ACC112 (cell line): Measurements from ENCODE around the gene KRT23.

Experiments used
- H2AFZ ChIP-seq: fragments of 200-600 bp; sonication (generic); one replicate; pipeline ENCODE4 v1.6.0; 2017; ENCODE audit warnings: antibody characterized with exemption, low read length; ENCODE audit not compliant: unreplicated experiment
- H3K27ac ChIP-seq: fragments of 200-600 bp; sonication (generic); 2 replicates; pipeline ENCODE4 v1.5.1; 2014; ENCODE audit warnings: low read depth, mild to moderate bottlenecking, antibody characterized with exemption, low read length, moderate library complexity
- H3K27me3 ChIP-seq: fragments of 200-600 bp; sonication (generic); 2 replicates; pipeline ENCODE4 v1.6.1; 2014; ENCODE audit warnings: mild to moderate bottlenecking, antibody characterized with exemption, low read length, moderate library complexity, mixed read lengths; ENCODE audit not compliant: insufficient read depth
- H3K36me3 ChIP-seq: fragments of 200-600 bp; sonication (generic); 2 replicates; pipeline ENCODE4 v1.6.1; 2016; ENCODE audit warnings: mild to moderate bottlenecking, antibody characterized with exemption, low read length, moderate library complexity, mixed read lengths; ENCODE audit not compliant: insufficient read depth
- H3K4me1 ChIP-seq: fragments of 200-600 bp; sonication (generic); one replicate; pipeline ENCODE4 v1.6.1; 2016; ENCODE audit warnings: low read length, mixed read lengths; ENCODE audit not compliant: insufficient read depth, unreplicated experiment, control insufficient read depth
- H3K4me3 ChIP-seq: fragments of 200-600 bp; sonication (generic); 2 replicates; pipeline ENCODE4 v1.5.1; 2014; ENCODE audit warnings: mild to moderate bottlenecking, low read depth, low read length
- H3K79me2 ChIP-seq: fragments of 200-600 bp; sonication (generic); one replicate; pipeline ENCODE4 v1.6.0; 2016; ENCODE audit warnings: low read length; ENCODE audit not compliant: control insufficient read depth, unreplicated experiment, insufficient read depth

The KRT23 gene

DNA sequence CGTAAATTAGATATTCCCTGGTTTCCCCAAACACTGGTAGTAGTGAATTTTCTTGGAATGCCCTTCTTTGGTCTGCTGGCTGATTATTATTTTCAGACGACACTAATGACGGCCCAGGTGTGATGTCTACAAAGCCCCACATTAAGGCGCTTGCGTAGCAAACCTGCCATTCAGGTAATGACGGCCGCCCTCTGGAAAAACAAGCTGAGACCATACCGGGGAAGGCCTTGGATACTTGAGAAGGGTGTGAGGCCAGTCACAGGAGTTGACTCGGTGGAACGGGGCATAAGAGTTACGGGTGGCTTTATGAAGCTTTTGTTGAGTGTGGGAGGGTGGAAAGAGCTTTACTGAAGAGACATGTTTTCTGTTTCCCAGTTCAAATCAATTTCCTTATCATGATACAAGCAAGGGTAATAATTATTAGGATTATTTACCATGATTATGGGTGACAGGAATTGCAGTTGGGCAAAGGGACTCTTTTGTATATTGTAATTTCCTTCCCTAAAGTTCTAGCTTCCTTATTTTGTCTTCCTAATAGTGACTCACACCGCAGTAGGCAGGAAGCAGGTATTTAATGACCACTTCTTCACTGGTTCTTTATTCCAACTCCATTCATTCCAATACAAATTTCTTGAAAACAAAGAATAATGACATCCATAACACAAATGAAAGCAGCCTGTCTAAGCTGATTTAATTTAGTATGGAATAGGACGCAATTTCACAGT lies 24.8 kb downstream of the KRT23 start:
- Histone ChIP-seq H3K36me3 (no peaks in the 10 kb centered on the region), H3K4me1 (peaks cover 38% of the 10 kb centered on the region), H3K27me3 (no peaks in the 10 kb centered on the region), H3K4me3 (no peak overlapping the region), H3K79me2 (no peaks in the 10 kb centered on the region), H3K27ac (no peak overlapping the region), H2AFZ (no peak overlapping the region)

DNA sequence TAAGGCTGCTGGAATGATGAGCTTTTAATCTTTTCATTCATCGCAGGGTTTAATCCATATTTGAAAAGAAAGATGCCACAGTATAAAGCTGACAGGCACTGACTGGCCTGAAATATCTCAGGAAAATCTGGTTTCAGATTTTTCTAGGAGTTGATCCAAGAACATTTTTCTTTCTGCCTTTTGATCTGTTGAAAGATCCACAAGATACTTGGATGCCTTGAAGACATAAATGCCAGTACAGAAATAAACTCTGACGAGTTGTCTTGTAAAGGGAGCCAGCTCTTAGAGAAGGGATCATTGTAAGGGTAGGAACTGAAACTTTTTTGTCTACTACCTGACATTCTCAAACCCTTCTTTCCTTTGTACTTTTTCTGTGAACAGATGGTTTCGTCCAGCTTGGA lies 27.0 kb downstream of the KRT23 start:
- Histone ChIP-seq H2AFZ (peak overlapping the region; percentile 66), H3K4me3 (peak overlapping the region; percentile 45), H3K36me3 (no peaks in the 10 kb centered on the region), H3K79me2 (no peaks in the 10 kb centered on the region), H3K27me3 (no peaks in the 10 kb centered on the region), H3K27ac (peak overlapping the region; percentile 94), H3K4me1 (peaks cover 27% of the 10 kb centered on the region)

DNA sequence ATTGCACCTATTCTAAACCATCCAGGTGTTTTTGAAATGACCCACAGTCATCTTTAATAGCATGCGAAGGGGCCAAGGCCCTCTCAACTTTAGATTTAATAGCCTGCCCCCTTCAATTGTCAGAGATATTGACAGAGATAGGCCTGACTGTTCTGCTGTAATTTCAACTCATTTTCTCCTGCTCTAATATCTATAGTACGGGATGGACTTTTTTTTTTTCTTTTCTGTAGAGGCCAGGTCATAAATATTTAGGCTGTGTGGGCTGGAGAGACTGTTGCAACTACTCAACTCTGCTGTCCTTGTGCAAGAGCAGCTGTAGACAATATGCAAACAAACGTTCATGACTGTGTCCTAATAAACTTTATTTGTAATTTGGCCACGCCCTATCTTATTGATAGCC lies 27.7 kb downstream of the KRT23 start:
- peak overlapping the region; percentile 66 for H2AFZ ChIP-seq
- peak overlapping the region; percentile 94 for H3K27ac ChIP-seq
- H3K4me1 ChIP-seq = peaks cover 22% of the 10 kb centered on the region
- H3K79me2 ChIP-seq = no peaks in the 10 kb centered on the region
- peak overlapping the region; percentile 45 for H3K4me3 ChIP-seq
- H3K36me3 ChIP-seq = no peaks in the 10 kb centered on the region
- H3K27me3 ChIP-seq = no peaks in the 10 kb centered on the region

DNA sequence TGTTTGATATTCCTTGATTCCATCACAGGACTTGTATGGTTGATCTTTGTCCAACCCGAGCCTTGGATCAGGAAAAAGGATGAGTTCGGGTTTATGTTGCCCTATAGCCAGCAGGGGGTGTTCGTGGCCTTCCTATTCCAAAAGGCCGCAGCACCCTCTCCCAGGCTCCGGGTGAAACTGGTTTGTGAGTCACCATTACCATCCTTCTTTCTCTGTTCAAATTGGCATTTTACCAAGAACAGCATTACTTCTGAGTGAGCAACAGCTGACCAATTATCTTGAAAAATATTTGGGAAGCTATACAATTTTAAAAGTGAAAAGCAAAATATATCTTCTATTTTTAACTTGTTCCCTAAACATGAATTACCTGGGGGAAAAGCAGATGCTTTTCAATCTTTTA lies 28.1 kb downstream of the KRT23 start:
- Histone ChIP-seq H3K36me3 (no peaks in the 10 kb centered on the region), H2AFZ (no peak overlapping the region), H3K27ac (peak overlapping the region; percentile 94), H3K27me3 (no peaks in the 10 kb centered on the region), H3K79me2 (no peaks in the 10 kb centered on the region), H3K4me1 (peaks cover 18% of the 10 kb centered on the region), H3K4me3 (peak overlapping the region; percentile 45; the same call in 1 of the 2 replicates)

DNA sequence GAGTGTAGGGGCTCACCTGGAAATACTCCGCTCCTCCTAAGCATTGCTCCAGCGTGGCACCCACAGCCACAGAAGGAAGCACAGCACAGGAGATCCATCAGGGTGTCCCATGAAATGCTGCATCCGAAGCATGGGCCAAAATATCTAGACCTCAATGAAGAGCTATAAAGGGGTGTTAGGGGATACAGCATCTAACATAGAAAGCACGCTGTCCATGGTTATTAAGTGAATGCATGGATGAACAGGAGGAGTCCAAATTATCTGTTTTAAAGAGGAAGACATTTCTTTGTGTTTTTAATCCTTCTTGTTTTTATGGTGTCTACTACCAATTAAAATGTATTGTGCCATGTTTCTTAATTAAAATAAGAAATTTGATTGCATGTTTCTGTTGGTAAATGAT lies 30.8 kb downstream of the KRT23 start:
- H3K36me3 ChIP-seq = no peaks in the 10 kb centered on the region
- H3K27ac ChIP-seq = no peak overlapping the region
- peaks cover 39% of the 10 kb centered on the region for H3K4me1 ChIP-seq
- H3K79me2 ChIP-seq = no peaks in the 10 kb centered on the region
- no peak overlapping the region for H2AFZ ChIP-seq
- no peak overlapping the region for H3K4me3 ChIP-seq
- no peaks in the 10 kb centered on the region for H3K27me3 ChIP-seq

DNA sequence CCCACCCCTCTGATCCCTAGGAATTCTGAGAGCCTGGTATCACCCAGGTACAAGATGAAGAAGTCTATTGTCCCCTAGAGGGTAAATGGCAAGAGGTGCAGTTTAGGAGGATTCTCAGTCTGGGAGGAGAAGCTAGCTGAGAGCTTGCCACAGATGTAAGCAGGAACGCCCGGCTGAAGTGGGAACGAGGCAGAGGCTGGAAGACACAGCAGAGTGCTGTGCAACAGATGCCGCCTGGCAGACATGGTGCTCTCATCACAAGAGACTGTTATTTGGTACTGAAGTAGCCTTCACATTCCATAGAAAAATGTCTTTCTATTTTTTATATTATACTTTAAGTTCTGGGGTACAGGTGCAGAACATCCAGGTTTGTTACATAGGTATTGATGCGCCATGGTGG lies 32.1 kb downstream of the KRT23 start:
- no peak overlapping the region for H3K27ac ChIP-seq
- no peak overlapping the region for H2AFZ ChIP-seq
- H3K4me3 ChIP-seq = no peak overlapping the region
- no peaks in the 10 kb centered on the region for H3K36me3 ChIP-seq
- no peaks in the 10 kb centered on the region for H3K79me2 ChIP-seq
- peaks cover 32% of the 10 kb centered on the region for H3K4me1 ChIP-seq
- no peaks in the 10 kb centered on the region for H3K27me3 ChIP-seq

DNA sequence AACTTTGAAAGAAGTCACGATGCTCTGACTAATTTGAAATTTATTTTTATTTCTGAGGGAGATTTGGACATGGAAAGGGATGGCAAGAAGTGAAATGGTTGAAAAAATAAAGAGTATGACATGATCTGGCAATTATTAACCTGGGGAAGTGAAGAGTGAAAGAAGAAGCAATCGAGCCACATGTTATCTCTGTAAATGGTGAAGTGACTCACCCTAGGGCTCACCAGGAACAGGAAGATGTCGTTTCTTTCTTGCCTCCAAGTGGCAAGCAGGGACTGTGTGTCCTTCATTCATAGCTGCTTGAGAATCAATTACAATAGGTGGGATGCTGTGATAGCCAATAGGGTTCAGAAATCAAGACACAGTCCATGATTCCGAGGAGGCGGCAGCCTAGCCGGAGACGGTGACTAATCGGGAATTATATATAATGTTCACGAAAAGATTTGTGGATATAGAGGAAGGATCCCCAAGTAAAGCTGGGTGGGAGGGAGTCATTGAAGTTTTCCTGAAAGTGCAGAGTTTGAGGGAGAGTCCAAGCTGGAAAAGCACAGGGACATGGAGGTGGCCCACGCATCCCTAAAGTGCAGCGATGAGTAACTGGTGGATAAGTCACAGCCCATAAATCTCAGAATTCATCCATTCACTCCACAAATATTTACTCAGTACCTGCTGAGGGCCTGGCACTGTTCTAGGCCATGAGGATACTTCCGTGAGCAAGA lies 34.2 kb downstream of the KRT23 start:
- Histone ChIP-seq H3K27me3 (no peaks in the 10 kb centered on the region), H2AFZ (peak overlapping the region; percentile 19), H3K27ac (peak overlapping the region; percentile 73), H3K4me3 (peak overlapping the region; percentile 31; the same call in 1 of the 2 replicates), H3K4me1 (peaks cover 22% of the 10 kb centered on the region), H3K79me2 (no peaks in the 10 kb centered on the region), H3K36me3 (no peaks in the 10 kb centered on the region)

DNA sequence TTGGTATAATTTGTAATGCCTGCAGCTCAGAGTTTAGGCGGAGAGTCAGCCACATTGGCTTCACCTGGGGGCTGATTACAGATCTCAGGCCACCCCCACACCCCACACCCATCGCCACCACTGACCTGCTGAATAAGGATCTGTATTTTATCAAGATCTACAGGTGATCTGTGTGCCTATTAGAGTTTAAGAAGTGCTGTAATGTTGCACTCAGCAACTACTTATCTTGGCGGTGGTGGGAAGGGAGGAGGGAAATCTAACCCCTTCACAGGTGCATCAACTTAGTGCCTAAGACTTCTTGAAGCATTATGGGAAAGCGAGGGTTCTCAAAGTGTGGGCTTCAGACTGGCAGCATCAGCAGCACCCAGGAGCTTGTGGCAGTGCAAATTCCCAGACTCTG lies 34.9 kb downstream of the KRT23 start:
- no peaks in the 10 kb centered on the region for H3K27me3 ChIP-seq
- H3K79me2 ChIP-seq = no peaks in the 10 kb centered on the region
- H3K27ac ChIP-seq = peak overlapping the region; percentile 73
- 0 out of 2 replicates have a peak overlapping the region, but pooled peaks have one; percentile 31 for H3K4me3 ChIP-seq
- no peaks in the 10 kb centered on the region for H3K36me3 ChIP-seq
- peaks cover 22% of the 10 kb centered on the region for H3K4me1 ChIP-seq
- peak overlapping the region; percentile 19 for H2AFZ ChIP-seq

DNA sequence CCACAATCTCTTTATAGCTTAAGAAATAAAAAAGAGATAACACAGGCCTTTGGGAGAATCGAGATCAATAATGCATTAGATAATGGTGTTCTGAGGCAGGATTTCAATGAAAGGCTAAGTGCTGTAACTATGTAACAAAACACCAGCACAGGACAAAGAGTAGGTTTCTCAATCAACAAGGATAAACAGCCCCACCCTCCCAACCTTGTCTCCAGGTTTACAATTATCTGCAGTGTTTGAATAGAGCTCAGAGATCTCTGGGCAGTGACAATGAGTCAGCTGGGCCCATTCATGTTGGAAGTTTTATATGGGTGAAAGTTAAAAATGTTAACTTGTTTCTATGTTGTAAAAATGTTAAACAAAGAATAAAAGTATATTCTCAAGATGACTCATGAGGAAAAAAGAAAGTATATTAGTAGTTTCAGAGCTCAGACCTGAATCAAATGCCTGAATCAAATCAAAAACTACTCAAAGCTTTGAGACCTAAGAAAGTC lies 35.4 kb downstream of the KRT23 start:
- peaks cover 22% of the 10 kb centered on the region for H3K4me1 ChIP-seq
- H3K27me3 ChIP-seq = no peaks in the 10 kb centered on the region
- H3K4me3 ChIP-seq = no peak overlapping the region

DNA sequence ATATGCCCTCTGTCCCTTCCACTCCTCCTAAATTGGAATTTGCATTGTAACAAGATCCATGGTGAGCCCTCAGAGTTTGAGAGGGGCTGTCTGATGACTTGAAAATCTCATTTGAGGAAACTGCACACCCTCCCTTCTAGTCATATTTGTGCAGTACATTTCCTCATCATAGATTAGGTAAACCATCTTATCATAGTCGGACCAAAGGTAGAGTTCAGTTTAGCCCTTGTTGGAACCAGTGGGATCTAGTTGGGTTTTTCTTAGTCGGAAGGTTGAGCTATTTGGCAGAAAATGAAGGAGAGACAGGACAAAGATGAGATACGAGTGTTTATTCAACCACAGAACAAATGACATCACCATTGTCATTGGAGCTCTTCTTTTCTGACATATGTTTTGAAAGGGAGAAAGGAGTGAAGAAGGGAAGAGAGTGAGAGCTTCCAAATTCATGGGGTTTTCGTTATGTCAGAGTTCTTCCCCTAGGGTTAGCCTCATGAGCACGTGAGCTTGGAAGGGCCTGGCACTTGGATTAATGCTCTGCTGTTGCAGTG lies 36.6 kb downstream of the KRT23 start:
- Histone ChIP-seq H3K4me3 (no peak overlapping the region), H3K36me3 (no peaks in the 10 kb centered on the region), H2AFZ (no peak overlapping the region), H3K4me1 (peaks cover 22% of the 10 kb centered on the region), H3K79me2 (no peaks in the 10 kb centered on the region), H3K27me3 (no peaks in the 10 kb centered on the region), H3K27ac (no peak overlapping the region)

More for the DNA sequence above, 35.4 kb downstream of the KRT23 start:
- no peaks in the 10 kb centered on the region for H3K36me3 ChIP-seq
- peak overlapping the region; percentile 73 for H3K27ac ChIP-seq
- no peaks in the 10 kb centered on the region for H3K79me2 ChIP-seq
- no peak overlapping the region for H2AFZ ChIP-seq
